Breast epithelium (tissue), 3 donors: Measurements from ENCODE around the gene ATG9B.
"Not testable (repeated sequence)": the region's sequence is repeated elsewhere in the genome, so short reads cannot be mapped to it uniquely, and the experiment has no call there.

Experiments
- POLR2A ChIP-seq: fragments of 450-650 bp; IDR thresholded peaks from one replicate; pipeline ENCODE4 v1.6.1; 2016; ENCODE audit warnings: antibody characterized with exemption, mild to moderate bottlenecking, moderate library complexity
- POLR2AphosphoS5 ChIP-seq, 3 donors: sonication (generic); formaldehyde crosslinking; IDR thresholded peaks; one replicate each; pipeline ENCODE4 v1.6.1; 2017; ENCODE audit warnings: antibody characterized with exemption in 3 of 3
- TF ChIP-seq, protein P1 (sequence below), 3 donors: fragments of 450-650 bp; IDR thresholded peaks; one replicate each; pipeline ENCODE4 v1.5.1; 2016 to 2017; ENCODE audit warnings: antibody characterized with exemption in 3 of 3, mild to moderate bottlenecking in 3 of 3, moderate library complexity in 3 of 3

DNA sequence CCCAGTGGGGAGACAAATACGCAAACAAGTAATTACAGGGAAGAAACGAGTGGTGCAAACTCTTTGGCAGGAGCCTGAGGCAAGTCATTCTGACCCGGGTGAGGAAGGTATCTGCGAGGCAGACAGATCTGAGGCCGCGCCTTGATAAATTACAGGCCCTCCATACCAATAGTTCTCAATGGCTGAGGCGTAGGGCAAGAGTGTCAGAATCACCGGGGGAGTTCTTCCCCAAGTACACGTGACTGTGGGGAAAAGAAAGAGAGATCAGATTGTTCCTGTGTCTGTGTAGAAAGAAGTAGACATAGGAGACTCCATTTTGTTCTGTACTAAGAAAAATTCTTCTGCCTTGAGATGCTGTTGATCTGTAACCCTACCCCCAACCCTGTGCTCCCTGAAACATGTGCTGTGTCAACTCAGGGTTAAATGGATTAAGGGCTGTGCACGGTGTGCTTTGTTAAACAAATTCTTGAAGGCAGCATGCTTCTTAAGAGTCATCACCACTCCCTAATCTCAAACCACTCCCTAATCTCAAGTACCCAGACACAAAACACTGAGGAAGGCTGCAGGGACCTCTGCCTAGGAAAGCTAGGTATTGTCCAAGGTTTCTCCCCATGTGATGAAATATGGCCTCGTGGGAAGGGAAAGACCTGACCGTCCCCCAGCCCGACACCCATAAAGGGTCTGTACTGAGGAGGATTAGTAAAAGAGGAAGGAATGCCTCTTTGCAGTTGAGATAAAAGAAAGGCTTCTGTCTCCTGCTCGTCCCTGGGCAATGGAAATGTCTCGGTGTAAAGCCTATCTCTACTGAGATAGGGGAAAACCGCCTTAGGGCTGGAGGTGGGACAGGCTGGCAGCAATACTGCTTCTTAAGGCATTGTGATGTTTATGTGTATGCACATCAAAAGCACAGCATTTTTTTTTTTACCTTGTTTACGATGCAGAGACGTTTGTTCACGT is 2.8 kb upstream of the ATG9B start:
- TF ChIP-seq, protein P1, sequence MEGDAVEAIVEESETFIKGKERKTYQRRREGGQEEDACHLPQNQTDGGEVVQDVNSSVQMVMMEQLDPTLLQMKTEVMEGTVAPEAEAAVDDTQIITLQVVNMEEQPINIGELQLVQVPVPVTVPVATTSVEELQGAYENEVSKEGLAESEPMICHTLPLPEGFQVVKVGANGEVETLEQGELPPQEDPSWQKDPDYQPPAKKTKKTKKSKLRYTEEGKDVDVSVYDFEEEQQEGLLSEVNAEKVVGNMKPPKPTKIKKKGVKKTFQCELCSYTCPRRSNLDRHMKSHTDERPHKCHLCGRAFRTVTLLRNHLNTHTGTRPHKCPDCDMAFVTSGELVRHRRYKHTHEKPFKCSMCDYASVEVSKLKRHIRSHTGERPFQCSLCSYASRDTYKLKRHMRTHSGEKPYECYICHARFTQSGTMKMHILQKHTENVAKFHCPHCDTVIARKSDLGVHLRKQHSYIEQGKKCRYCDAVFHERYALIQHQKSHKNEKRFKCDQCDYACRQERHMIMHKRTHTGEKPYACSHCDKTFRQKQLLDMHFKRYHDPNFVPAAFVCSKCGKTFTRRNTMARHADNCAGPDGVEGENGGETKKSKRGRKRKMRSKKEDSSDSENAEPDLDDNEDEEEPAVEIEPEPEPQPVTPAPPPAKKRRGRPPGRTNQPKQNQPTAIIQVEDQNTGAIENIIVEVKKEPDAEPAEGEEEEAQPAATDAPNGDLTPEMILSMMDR (IDR thresholded peaks at IDR 0.05): not testable (repeated sequence)
- TF ChIP-seq POLR2AphosphoS5 (IDR thresholded peaks at IDR 0.05); POLR2A: not testable (repeated sequence)
